HG03520 (cell line): Measurements from ENCODE around the gene CSMD2.

ENCODE experiments used
- ATAC-seq: cut with Tn5 transposase; IDR thresholded peaks from one replicate; pipeline ENCODE4 v1.9.1; 2021; ENCODE audit warnings: mild to moderate bottlenecking, moderate library complexity; ENCODE audit not compliant: unreplicated experiment

CSMD2 gene

GRCh38 chr1:33867684-33868083, 297.3 kb downstream of the CSMD2 start:
- no peak for ATAC-seq

- ATAC-seq: no peak
Observed at GRCh38 chr1:33866281-33866680, 298.7 kb downstream of the CSMD2 start.

GRCh38 chr1:33864460-33865389, 300.3 kb downstream of the CSMD2 start:
- ATAC-seq: no peak

GRCh38 chr1:33863779-33864178, 301.3 kb downstream of the CSMD2 start, which contains the start of gene HMGB4:
Gene HMGB4 (plus strand): TSS chr1:33864079. CDS start chr1:33864192, 113 bp downstream.
- no peak for ATAC-seq

- no peak for ATAC-seq
Observed at GRCh38 chr1:33860671-33861070, 304.4 kb downstream of the CSMD2 start.

- no peak for ATAC-seq
Observed at GRCh38 chr1:33854091-33854490, 310.9 kb downstream of the CSMD2 start.

GRCh38 chr1:33853431-33853830, 311.6 kb downstream of the CSMD2 start:
- ATAC-seq: no peak

- ATAC-seq: no peak
Observed at GRCh38 chr1:33852711-33853110, 312.3 kb downstream of the CSMD2 start.

GRCh38 chr1:33850481-33850880, 314.5 kb downstream of the CSMD2 start:
- no peak for ATAC-seq

- ATAC-seq: no peak
Observed at GRCh38 chr1:33849211-33849610, 315.8 kb downstream of the CSMD2 start.

- no peak for ATAC-seq
Observed at GRCh38 chr1:33848205-33848937, 316.7 kb downstream of the CSMD2 start.

GRCh38 chr1:33846861-33847260, 318.2 kb downstream of the CSMD2 start:
- no peak for ATAC-seq

- no peak for ATAC-seq
Observed at GRCh38 chr1:33844166-33844565, 320.9 kb downstream of the CSMD2 start.

- no peak for ATAC-seq
Observed at GRCh38 chr1:33842348-33842747, 322.7 kb downstream of the CSMD2 start.

GRCh38 chr1:33841494-33841893, 323.5 kb downstream of the CSMD2 start:
- no peak for ATAC-seq

- no peak for ATAC-seq
Observed at GRCh38 chr1:33837635-33838034, 327.4 kb downstream of the CSMD2 start.

- no peak for ATAC-seq
Observed at GRCh38 chr1:33836911-33837310, 328.1 kb downstream of the CSMD2 start.

- ATAC-seq: no peak
Observed at GRCh38 chr1:33828654-33829053, 336.4 kb downstream of the CSMD2 start.

GRCh38 chr1:33828059-33828458, 337.0 kb downstream of the CSMD2 start:
- ATAC-seq: no peak

- ATAC-seq: no peak
Observed at GRCh38 chr1:33826711-33827110, 338.3 kb downstream of the CSMD2 start.

GRCh38 chr1:33826311-33826710, 338.7 kb downstream of the CSMD2 start:
- ATAC-seq: no peak

- ATAC-seq: no peak
Observed at GRCh38 chr1:33825506-33825905, 339.5 kb downstream of the CSMD2 start.
